Skeletal muscle tissue (tissue), 4 donors: Measurements from ENCODE around the gene CA5A. TPM values are rescaled to one million over a fixed set of nuclear protein-coding genes. Genes with fewer than 3 reads are reported as not detected.

Source experiments
- H3K27ac ChIP-seq: one replicate; pipeline ENCODE4 v1.7.0; 2013; ENCODE audit warnings: mild to moderate bottlenecking, low read depth, low read length, inconsistent platforms
- H3K27me3 ChIP-seq, 3 donors: one replicate each; pipeline ENCODE4 v1.7.0; 2013; ENCODE audit warnings: low read length in 3 of 3; ENCODE audit not compliant: control insufficient read depth in 3 of 3, insufficient read depth in 3 of 3
- H3K36me3 ChIP-seq, 3 donors: one replicate each; pipeline ENCODE4 v1.7.0; 2013; ENCODE audit warnings: low read length in 3 of 3; ENCODE audit not compliant: control insufficient read depth in 3 of 3, insufficient read depth in 3 of 3
- H3K4me1 ChIP-seq, 3 donors: one replicate each; pipeline ENCODE4 v1.7.0; 2013; ENCODE audit warnings: low read length in 3 of 3, mild to moderate bottlenecking in 3 of 3; ENCODE audit not compliant: control insufficient read depth in 3 of 3, insufficient read depth in 3 of 3
- H3K4me3 ChIP-seq, 3 donors: one replicate each; pipeline ENCODE4 v1.7.0; 2013; ENCODE audit warnings: low read length in 3 of 3
- H3K9ac ChIP-seq, 3 donors: one replicate each; pipeline ENCODE4 v1.7.0; 2013; ENCODE audit warnings: low read length in 3 of 3, mild to moderate bottlenecking in 3 of 3, moderate library complexity in 2 of 3, low read depth in 1 of 3
- H3K9me3 ChIP-seq, 3 donors: one replicate each; pipeline ENCODE4 v1.7.0; 2013; ENCODE audit warnings: low read length in 3 of 3; ENCODE audit not compliant: control insufficient read depth in 3 of 3
- total RNA-seq: library from RNA; depleted of rRNA; stranded (reverse); fragments of >200 nt; gene quantifications from one replicate; pipeline ENCODE4 v1.2.3, GENCODE V29; 2014
- donor health status: Osteomylitis.

CA5A gene
- total RNA-seq, 1 donor from 2014 or later = not detected

- H3K27ac ChIP-seq = no peak overlapping the region
- no peak overlapping the region for H3K9ac ChIP-seq
- H3K9me3 ChIP-seq = no peaks in the 10 kb centered on the region
- no peak overlapping the region for H3K4me3 ChIP-seq
- H3K4me1 ChIP-seq = peaks cover 0 to 17% (median 3%) of the 10 kb centered on the region in 3 donors
- H3K27me3 ChIP-seq = peaks cover 12 to 19% (median 14%) of the 10 kb centered on the region in 3 donors
- H3K36me3 ChIP-seq = no peaks in the 10 kb centered on the region
These were observed 9.2 kb downstream of the CA5A start for GRCh38 chr16:87927195-87927562.

GRCh38 chr16:87926246-87927194 is 9.8 kb downstream of the CA5A start:
- H3K9me3 ChIP-seq = no peaks in the 10 kb centered on the region
- no peak overlapping the region for H3K9ac ChIP-seq
- H3K27me3 ChIP-seq = peaks cover 12 to 19% (median 14%) of the 10 kb centered on the region in 3 donors
- H3K36me3 ChIP-seq = no peaks in the 10 kb centered on the region
- H3K4me3 ChIP-seq = no peak overlapping the region
- H3K4me1 ChIP-seq = peaks cover 0 to 18% (median 4%) of the 10 kb centered on the region in 3 donors
- H3K27ac ChIP-seq = no peak overlapping the region

- no peak overlapping the region for H3K4me3 ChIP-seq
- H3K4me1 ChIP-seq = peaks cover 0 to 18% (median 4%) of the 10 kb centered on the region in 3 donors
- peak overlapping the region in 1 of 3 donors; percentile 40 for H3K9ac ChIP-seq
- no peaks in the 10 kb centered on the region for H3K9me3 ChIP-seq
- H3K27ac ChIP-seq = no peak overlapping the region
- H3K36me3 ChIP-seq = no peaks in the 10 kb centered on the region
- peaks cover 10 to 14% (median 12%) of the 10 kb centered on the region in 3 donors for H3K27me3 ChIP-seq
These were observed 11.3 kb downstream of the CA5A start for GRCh38 chr16:87924811-87925670.

GRCh38 chr16:87924041-87924810 is 12.1 kb downstream of the CA5A start:
- Histone ChIP-seq H3K27me3 (peaks cover 9 to 12% (median 11%) of the 10 kb centered on the region in 3 donors), H3K4me3 (no peak overlapping the region), H3K27ac (no peak overlapping the region), H3K4me1 (peaks cover 0 to 19% (median 4%) of the 10 kb centered on the region in 3 donors), H3K9ac (peak overlapping the region in 1 of 3 donors; percentile 3), H3K9me3 (no peaks in the 10 kb centered on the region), H3K36me3 (no peaks in the 10 kb centered on the region)

GRCh38 chr16:87922250-87922871 is 14.0 kb downstream of the CA5A start:
- Histone ChIP-seq H3K36me3 (no peaks in the 10 kb centered on the region), H3K9me3 (no peaks in the 10 kb centered on the region), H3K27ac (no peak overlapping the region), H3K4me3 (no peak overlapping the region), H3K27me3 (peaks cover 9 to 12% (median 11%) of the 10 kb centered on the region in 3 donors), H3K4me1 (peaks cover 4 to 35% (median 21%) of the 10 kb centered on the region in 3 donors), H3K9ac (no peak overlapping the region)

- no peaks in the 10 kb centered on the region for H3K9me3 ChIP-seq
- no peaks in the 10 kb centered on the region for H3K36me3 ChIP-seq
- no peak overlapping the region for H3K9ac ChIP-seq
- H3K4me3 ChIP-seq = no peak overlapping the region
- H3K4me1 ChIP-seq = peaks cover 4 to 35% (median 21%) of the 10 kb centered on the region in 3 donors
- H3K27me3 ChIP-seq = peaks cover 0 to 3% (median 2%) of the 10 kb centered on the region in 3 donors
- no peak overlapping the region for H3K27ac ChIP-seq
These were observed 15.0 kb downstream of the CA5A start for GRCh38 chr16:87921236-87921773.

- Histone ChIP-seq H3K9ac (no peak overlapping the region), H3K9me3 (no peaks in the 10 kb centered on the region), H3K27me3 (peaks cover 0 to 2% (median 0%) of the 10 kb centered on the region in 3 donors), H3K4me3 (no peak overlapping the region), H3K27ac (no peak overlapping the region), H3K4me1 (peaks cover 4 to 30% (median 21%) of the 10 kb centered on the region in 3 donors), H3K36me3 (no peaks in the 10 kb centered on the region)
These were observed 16.7 kb downstream of the CA5A start for GRCh38 chr16:87919681-87919994.

GRCh38 chr16:87918866-87919680 is 17.3 kb downstream of the CA5A start:
- Histone ChIP-seq H3K4me1 (peaks cover 4 to 27% (median 21%) of the 10 kb centered on the region in 3 donors), H3K36me3 (no peaks in the 10 kb centered on the region), H3K27me3 (no peaks in the 10 kb centered on the region), H3K9ac (peak overlapping the region in 2 of 3 donors; percentile 59 to 81), H3K27ac (peak overlapping the region; percentile 64), H3K9me3 (no peaks in the 10 kb centered on the region), H3K4me3 (peak overlapping the region; percentile 54 to 61 (median 60))
